GM10847 (cell line): ENCODE results near the gene ZMIZ1.

ENCODE experiments used
- POLR2A ChIP-seq: IDR thresholded peaks from 2 replicates; pipeline ENCODE4 v1.6.1; 2011; ENCODE audit not compliant: insufficient read length; ENCODE audit errors: extremely low read depth

Gene ZMIZ1

DNA sequence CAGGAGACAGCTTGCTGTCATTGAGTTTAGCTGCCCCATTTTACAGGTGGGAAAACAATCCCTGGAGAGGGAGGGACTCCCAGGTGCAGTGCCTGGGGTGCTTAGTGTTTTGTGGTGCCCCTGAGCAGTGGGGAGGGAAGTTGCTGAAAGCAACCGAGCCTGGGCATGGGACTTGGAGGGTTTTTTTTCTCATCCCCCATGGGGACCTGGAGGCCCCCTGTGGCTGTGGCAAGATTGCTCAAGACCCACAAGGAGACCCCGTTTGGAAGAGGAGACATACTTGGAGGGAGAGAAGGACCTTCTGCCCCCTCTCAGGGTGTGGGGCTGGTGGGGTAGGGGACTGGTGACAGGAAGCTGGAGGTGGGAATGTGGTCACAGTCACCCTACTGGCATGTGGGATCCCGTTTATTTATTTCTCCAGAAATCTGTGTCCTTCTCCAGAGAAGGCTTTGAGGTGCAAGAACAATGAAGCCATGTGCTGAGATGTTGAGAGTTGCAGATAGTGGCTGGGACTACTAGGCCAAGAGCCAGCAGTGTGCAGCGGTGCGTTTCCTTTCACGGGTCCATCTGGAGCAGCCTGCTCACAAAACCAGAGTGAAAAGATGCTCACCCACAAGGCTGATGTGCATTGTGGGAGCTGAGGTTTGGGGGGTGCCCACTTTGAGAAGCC, 21.5 kb downstream of the ZMIZ1 start:
- no peak for TF ChIP-seq POLR2A

DNA sequence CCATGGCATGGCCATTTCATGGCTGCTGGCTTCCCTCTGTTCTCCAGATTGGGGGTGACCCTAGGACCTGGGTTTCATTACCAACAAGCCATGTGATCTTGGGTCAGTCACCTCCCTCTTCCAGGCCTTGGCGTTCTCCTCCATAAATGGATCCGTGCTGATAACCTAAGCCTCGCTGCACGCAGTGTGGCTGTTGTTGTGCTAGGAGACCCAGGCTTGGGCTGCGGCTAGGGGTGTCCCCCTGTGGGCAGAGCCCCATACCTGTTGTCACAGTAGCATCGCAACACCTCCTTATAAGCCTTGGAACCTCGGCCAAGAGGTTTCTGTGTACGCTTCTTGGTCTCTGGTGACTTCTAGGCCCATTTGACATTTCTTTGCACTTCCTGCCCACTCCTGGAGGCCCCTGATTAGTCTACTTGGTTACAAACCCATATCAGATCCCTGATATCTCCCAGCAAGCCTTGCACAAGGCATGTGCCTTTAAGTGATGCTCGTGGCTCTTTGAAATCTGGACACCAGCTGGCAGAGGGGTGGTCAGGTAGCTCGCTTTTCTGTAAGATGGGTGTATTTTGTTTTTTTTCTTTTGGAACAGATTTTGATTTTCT, 23.6 kb downstream of the ZMIZ1 start:
- TF ChIP-seq POLR2A = no peak

DNA sequence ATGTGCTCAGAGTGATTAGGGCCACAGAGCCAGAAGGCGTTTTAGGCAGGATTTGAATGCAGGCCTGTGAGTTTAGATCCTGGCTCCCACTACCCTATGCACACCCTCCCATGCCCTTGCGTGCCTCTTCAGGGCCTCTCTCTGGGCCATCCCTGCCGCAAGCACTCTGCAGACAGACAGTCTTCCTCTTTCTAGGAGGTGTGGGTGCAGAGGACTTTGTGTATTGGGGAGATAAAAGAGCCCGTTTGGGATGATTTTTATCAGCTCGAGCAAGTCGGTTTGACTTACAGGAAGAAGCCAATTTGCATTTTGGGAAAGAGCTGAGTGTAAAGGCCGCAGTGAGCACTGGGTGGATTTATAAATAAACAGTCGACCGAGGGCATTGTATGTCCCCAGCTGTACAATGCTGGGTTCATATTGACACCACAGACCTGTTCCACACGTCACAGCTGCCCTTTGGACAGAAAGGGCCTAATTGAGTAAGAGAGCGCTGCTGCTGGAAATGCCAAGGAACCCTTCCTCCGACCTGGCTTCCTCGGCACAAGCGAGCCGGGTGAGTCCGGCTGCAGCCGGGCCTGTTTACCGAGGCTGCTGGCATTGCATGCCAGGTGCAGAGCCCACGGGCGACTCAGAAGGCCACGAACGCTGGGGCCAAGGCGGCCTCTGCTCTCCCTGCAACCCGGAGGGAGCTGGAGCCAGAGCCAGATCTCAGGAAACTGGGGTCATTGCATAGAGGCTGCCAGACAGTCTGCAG, 25.1 kb downstream of the ZMIZ1 start:
- no peak for TF ChIP-seq POLR2A

DNA sequence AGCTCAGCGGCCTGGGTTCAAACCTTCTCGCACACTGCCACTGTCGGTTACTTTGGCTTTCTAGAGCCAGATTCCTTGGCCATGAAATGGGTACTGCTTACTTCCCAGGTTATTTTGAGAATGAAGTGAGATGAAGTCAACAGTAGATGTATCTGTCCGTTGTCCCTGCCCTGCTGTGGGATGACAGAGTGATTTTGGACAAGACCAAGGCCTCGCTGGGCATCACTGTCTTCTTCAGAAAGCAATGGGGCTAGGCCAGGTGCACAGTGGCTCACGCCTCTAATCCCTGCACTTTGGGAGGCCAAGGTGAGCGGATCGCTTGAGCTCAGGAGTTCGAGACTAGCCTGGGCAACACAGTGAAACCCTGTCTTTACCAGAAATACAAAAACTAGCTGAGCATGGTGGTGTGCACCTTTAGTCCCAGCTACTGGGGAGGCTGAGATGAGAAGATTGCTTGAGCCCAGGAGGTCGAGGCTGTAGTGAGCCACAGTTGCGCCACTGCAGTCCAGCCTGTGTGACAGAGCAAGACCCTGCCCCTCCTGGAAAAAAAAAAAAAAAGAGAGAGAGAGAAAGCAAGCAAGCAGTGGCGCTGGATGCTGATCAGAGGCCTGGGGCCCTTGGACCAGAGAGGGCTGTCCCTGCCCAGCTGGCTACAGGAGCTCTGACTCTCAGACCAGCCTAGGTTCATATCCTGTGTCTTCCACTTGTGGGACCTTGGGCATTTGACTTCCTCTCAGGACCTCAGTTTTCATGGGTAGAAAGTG, 25.8 kb downstream of the ZMIZ1 start:
- no peak for TF ChIP-seq POLR2A

DNA sequence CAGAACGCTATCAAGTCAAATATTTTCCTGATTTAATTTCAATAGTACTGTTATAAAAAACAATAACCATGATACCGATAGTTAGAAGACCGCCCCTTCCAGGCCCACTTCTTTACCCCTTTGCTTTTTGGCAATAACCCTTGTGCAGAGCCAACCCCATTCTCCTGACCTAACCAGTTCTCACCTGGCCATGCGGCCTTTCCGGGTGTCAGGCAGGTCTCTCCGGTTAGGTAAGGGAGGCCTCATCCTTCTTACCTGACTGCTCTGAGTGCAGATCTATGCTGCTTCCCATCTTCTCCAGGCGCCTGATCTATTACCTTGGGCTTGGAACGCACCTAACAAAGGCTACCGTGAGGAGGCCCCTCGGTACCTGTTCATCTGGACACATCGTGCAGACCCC, 26.6 kb downstream of the ZMIZ1 start:
- TF ChIP-seq POLR2A = no peak

DNA sequence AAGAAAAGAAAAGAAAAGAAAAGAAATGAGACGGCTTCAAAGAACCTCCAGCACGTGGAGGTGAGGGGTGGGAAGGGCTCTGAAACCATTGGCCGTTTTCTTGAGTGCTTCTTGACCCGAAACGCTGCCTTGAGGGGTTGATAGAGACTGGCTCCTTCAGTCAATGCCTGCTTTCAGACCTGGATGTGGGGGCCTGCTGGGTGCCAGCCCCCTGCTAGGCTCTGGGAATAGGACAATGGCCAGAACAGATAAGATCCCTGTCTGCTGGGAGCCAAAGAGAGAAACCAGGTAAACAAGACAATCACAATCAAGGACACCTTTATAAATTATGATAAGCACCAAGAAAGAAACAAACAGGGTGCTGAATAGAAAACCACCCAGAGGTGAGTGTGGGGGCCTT, 27.7 kb downstream of the ZMIZ1 start:
- no peak for TF ChIP-seq POLR2A

DNA sequence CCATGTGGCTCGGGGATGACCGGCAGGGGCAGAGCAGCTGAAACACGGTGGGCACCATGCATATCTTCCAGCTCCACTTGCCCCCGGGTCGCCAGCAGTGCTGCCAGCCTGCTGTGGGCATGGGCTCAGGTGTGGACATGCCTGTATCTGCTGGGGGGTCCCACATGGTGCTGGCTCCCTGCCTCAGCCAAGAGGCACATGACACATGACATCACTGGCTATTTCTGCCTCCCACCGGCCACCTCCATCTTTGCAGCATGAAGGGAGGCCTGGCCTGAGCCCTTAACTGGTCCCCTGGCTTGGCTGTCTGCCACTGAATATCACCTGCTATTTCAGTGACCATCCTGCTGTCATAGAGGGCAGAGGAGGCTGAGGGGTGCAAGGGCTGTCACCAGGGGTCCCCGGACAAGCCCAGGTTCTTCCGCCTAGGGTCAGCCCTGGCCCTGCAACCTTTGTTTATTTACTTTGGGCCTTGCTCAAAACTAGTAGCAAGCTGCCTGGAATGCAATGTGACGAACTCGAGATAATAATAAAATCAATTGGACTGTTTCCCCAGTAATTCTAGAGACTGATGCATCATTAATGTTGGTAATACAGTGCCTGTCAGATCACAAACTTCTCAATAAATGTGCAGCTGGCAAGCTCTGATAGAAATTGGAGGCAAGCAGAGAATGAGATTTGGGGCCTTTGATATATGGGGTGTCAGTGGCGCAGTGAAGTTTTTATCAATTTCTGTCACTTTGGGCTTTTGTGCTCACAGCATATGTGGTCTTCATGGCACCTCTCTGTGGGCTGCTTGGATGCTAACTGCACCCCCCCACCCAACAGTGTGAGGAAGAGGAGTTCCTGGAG, 28.5 kb downstream of the ZMIZ1 start:
- no peak for TF ChIP-seq POLR2A

DNA sequence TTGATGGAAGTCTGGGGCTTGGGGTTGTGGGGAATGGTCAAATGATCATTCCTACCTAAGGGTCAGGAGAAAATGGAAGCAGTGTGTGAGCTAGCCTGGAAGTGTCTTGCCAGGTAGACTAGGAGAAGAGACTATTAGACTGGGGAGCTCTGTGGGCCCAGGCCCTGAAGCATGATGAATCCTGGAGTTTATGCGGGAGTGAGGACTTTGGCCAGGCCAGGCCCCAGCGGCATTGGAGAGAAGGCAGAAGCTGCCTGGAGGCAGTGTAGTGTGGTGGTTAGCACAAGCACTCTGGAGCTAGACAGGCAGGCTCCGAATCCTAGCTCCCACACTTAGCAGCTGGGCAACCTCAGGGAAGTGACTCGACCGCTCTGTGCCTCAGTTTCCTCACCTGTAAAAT, 29.3 kb downstream of the ZMIZ1 start:
- TF ChIP-seq POLR2A = no peak

DNA sequence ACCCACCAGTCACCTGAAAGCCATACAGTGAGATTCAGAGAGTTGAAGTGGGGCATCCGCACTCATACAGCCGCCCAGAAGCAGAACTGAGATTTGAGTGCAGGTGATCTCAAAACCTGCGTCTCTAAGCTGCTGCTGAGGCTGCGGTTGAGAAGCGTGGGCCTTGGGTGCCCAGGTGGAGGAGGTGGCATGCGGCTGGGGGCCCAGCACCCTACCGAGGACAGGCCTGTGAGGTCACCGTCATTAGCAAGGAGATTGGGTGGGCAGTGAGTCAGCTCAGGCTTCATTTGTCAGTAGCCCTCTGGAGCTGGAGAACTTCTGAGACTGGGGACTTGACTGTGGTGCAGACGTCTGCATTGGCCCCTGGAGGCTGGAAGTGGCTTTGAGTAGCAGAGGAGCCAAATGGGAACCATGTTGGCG, 29.8 kb downstream of the ZMIZ1 start:
- TF ChIP-seq POLR2A = no peak

DNA sequence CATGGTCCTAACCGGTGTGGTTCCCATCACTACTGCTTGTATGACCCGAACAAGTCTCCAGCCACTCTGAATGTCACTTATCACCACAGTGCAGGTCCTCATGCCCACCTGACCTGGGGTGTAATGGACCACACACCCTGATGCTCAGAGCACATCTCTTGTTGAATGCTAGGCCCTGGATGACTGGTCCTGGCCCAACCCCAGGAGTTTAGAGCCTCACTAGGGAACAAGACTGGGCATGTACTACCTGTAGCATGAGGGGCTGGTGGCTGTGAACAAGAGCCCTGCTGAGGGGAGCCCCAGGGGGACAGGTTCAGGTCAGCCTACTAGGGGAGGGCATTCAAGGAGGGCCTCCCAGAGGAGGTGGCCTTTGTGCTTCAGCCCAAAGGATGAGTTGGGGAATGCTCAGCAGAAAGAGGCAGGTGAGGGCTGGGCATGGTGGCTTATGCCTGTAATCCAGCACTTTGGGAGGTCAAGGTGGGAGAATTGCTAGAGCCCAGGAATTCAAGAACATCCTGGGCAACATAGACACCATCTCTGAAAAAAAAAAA, 31.2 kb downstream of the ZMIZ1 start:
- no peak for TF ChIP-seq POLR2A

DNA sequence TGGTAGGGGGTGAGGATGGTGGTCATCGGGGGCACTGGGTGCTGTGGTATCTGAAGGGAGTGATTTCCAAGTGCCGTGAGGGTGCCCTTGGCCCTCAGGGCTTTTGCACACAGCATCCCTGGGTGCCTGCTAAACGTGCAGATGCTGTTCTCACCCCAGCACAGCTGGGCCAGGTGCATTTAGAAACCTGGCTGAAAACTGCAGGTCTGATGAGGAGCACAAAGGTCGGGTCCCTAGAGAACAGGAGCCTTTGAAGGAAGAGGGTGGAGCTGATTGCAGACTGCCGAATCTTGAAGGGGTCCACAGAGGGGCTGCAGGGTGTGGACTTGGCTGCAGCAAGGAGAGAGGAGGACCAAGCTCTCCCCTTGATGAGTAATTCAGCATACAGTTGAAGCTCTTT, 32.0 kb downstream of the ZMIZ1 start:
- no peak for TF ChIP-seq POLR2A

DNA sequence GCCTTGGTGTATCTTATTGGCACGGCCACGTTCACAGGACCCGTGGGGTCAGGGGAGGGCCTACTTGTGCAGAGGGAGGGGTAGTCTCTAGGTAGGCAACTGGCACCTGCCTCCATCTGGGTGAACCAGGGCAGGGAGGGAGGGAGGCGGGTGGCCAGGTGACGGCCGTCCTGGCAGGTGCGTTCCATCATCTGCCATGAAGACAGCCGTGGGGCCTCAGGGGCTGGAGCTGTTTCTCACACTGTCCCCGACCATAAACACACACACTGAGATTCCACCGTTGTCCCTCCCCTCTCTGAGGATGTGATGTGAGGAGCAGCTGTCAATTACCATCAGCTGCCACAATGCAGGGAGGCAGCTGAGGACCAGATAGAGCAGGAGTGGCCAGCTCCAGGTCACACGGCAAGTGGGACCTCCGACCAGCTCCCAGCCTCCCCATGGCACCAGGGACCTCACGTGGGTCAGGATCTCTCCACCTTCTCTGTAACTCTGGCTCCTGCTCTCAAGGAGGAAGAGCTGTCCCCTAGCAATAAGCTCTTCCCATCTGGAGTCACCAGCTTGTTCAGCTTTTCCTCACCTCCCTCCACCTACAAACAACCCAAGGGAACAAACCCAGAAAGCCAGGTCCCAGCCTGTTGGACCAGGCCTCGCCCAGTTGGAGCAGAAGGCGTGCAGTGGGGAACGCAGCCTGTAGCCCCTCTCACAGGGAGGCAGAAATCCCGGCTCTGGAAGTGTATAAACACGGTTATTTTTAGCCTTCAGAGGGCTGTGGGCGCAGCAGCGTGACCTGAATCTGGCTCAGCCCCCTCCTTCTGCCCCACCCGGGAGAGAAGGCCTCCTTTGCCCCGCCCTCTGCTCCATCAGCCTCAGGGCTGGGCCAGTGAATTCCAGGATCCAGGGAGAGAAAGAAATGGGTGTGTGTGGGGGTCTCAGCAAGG, 33.1 kb downstream of the ZMIZ1 start:
- TF ChIP-seq POLR2A = no peak

DNA sequence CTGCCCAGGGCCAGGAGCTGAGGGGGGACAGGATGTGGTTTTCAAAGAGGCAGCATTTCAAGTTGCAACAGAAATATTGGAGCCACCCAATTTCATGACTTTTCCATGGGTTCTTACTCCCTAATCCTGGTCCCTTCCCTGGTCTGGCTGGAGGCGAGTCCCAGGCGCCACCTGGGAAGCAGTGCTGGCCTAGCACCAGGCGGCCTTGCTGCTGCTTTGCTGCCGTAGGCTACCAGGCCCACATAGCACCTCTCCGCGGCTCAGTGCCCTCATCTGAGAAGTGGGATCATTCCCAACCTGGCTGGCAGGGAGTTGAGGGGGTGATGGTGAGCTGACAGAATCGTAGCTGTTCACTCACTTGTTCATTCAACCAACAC, 33.7 kb downstream of the ZMIZ1 start:
- no peak for TF ChIP-seq POLR2A
